CD4-positive, alpha-beta T cell (primary cell): ENCODE results near the gene SLC16A9. TPM values are rescaled to one million over a fixed set of nuclear protein-coding genes. Genes with fewer than 3 reads are reported as not detected.

Experiments
- ATAC-seq: fragments of 200-7000 bp; cut with Tn5 transposase; one replicate; pipeline ENCODE4 v1.10.0; 2022; ENCODE audit warnings: mild to moderate bottlenecking; ENCODE audit not compliant: poor library complexity
- CTCF ChIA-PET: fragments of 350-600 bp; sonication (Branson Sonifier 250); formaldehyde crosslinking; loops from one replicate; lab custom pipeline; 2021; ENCODE audit warnings: antibody characterized with exemption, inconsistent platforms; lab: Charles Lee
- POLR2A ChIA-PET: fragments of 350-600 bp; sonication (Branson Sonifier 250); formaldehyde crosslinking; loops from one replicate; lab custom pipeline; 2021; ENCODE audit warnings: antibody characterized with exemption, inconsistent platforms; lab: Charles Lee
- DNase-seq, 14 experiments: peaks; one replicate each; pipeline ENCODE4 v3.0.0-alpha.2; 2013 to 2020; ENCODE audit warnings: mixed read lengths in 2 of 14
- H3K27ac ChIP-seq, 2 donors: one replicate each; pipeline versions ENCODE4 v1.5.1 to v1.7.0; 2013; ENCODE audit warnings: low read length in 2 of 2, low read depth in 1 of 2, mild to moderate bottlenecking in 1 of 2
- H3K27me3 ChIP-seq, 2 experiments: 1 replicate in 1 of 2; 2 replicates in 1 of 2; pipeline versions ENCODE4 v1.6.1 to v1.7.0; 2013; ENCODE audit warnings: low read length in 2 of 2, control low read depth in 1 of 2, mild to moderate bottlenecking in 1 of 2, moderate library complexity in 1 of 2; ENCODE audit not compliant: insufficient read depth in 2 of 2, control insufficient read depth in 1 of 2
- H3K36me3 ChIP-seq: one replicate; pipeline ENCODE4 v1.6.1; 2013; ENCODE audit warnings: low read length, control low read depth; ENCODE audit not compliant: insufficient read depth
- H3K4me1 ChIP-seq: one replicate; pipeline ENCODE4 v1.6.1; 2013; ENCODE audit warnings: low read length, control low read depth; ENCODE audit not compliant: insufficient read depth
- H3K4me3 ChIP-seq: one replicate; pipeline ENCODE4 v1.5.1; 2013; ENCODE audit warnings: mild to moderate bottlenecking, low read length, moderate library complexity
- H3K9me3 ChIP-seq, 2 experiments: 1 replicate in 1 of 2; 2 replicates in 1 of 2; pipeline versions ENCODE4 v1.6.1 to v1.7.0; 2013; ENCODE audit warnings: low read length in 2 of 2, mild to moderate bottlenecking in 2 of 2, control low read depth in 1 of 2, moderate library complexity in 1 of 2; ENCODE audit not compliant: control insufficient read depth in 1 of 2, insufficient read depth in 1 of 2
- H3K27ac Mint-ChIP-seq: one replicate; pipeline ENCODE4 v1.8.0; 2020; ENCODE audit warnings: mixed read lengths
- H3K27me3 Mint-ChIP-seq: one replicate; pipeline ENCODE4 v1.8.0; 2021; ENCODE audit warnings: mixed read lengths
- H3K36me3 Mint-ChIP-seq: one replicate; pipeline ENCODE4 v1.8.0; 2021; ENCODE audit warnings: low read depth, mixed read lengths
- H3K4me1 Mint-ChIP-seq: one replicate; pipeline ENCODE4 v1.8.0; 2021; ENCODE audit warnings: low read depth, mixed read lengths
- H3K4me3 Mint-ChIP-seq: one replicate; pipeline ENCODE4 v1.8.0; 2020; ENCODE audit warnings: mild to moderate bottlenecking, mixed read lengths
- H3K9me3 Mint-ChIP-seq: one replicate; pipeline ENCODE4 v1.8.0; 2020; ENCODE audit warnings: mixed read lengths
- CTCF ChIP-seq: fragments of 200-600 bp; IDR thresholded peaks from one replicate; pipeline ENCODE4 v1.8.0; 2022; ENCODE audit warnings: antibody characterized with exemption, mild to moderate bottlenecking
- intact Hi-C, 2 experiments: fragments of 100-400 bp; cut with DNase I in 1 of 2; cut with micrococcal nuclease in 1 of 2; formaldehyde crosslinking; loops; one replicate each; pipeline versions ENCODE4 v1.15.1 to v1.9.0; 2023 to 2025; cut with DNase I, micrococcal nuclease
- total RNA-seq, 174 experiments: library from RNA in 2 of 174; stranded (reverse) in 2 of 174; gene quantifications; one replicate each; pipeline ENCODE4 v1.2.3 and lab custom pipeline; 2021 to 2026

SLC16A9 gene
- total RNA-seq, 2 experiments from 2014 or later: not detected

GRCh38 chr10:59623133-59624121 is 86.2 kb downstream of the SLC16A9 start:
- no peaks in the 10 kb centered on the region for H3K27me3 ChIP-seq
- TF ChIP-seq CTCF: no peak
- intact Hi-C loops: loop anchor here (10.0 kb wide), 3 partner anchors 201 to 1661 kb away; no protein-coding TSS in a partner anchor
- Mint-ChIP-seq H3K27me3 (no peaks in the 10 kb centered on the region), H3K36me3 (no peaks in the 10 kb centered on the region), H3K4me1 (no peaks in the 10 kb centered on the region), H3K9me3 (no peaks in the 10 kb centered on the region), H3K4me3 (no peak overlapping the region), H3K27ac (no peak overlapping the region)
- ATAC-seq (no peak), DNase-seq (no peak)
- H3K27ac ChIP-seq: no peak overlapping the region
- no peak overlapping the region for H3K4me3 ChIP-seq
- H3K9me3 ChIP-seq: no peaks in the 10 kb centered on the region
- ChIA-PET CTCF (no interaction called here), POLR2A (no interaction called here)
- H3K36me3 ChIP-seq: no peaks in the 10 kb centered on the region
- no peaks in the 10 kb centered on the region for H3K4me1 ChIP-seq

- H3K27me3 ChIP-seq: no peaks in the 10 kb centered on the region
- CTCF ChIA-PET: no interaction called here
- intact Hi-C loops: loop anchor here (10.0 kb wide), 3 partner anchors 202 to 1662 kb away; no protein-coding TSS in a partner anchor
- no peaks in the 10 kb centered on the region for H3K4me1 ChIP-seq
- Mint-ChIP-seq H3K27ac (no peak overlapping the region), H3K27me3 (no peaks in the 10 kb centered on the region), H3K9me3 (no peaks in the 10 kb centered on the region), H3K4me3 (no peak overlapping the region), H3K4me1 (no peaks in the 10 kb centered on the region), H3K36me3 (no peaks in the 10 kb centered on the region)
- H3K27ac ChIP-seq: no peak overlapping the region
- POLR2A ChIA-PET: no interaction called here
- DNase-seq: peak in 4 of 14 experiments; percentile 5 to 48 (median 39)
- no peak for ATAC-seq
- no peaks in the 10 kb centered on the region for H3K9me3 ChIP-seq
- H3K4me3 ChIP-seq: no peak overlapping the region
- TF ChIP-seq CTCF: peak; percentile 51
- no peaks in the 10 kb centered on the region for H3K36me3 ChIP-seq
Observed at GRCh38 chr10:59622320-59623132, 87.1 kb downstream of the SLC16A9 start.

GRCh38 chr10:59621771-59622170 is 87.9 kb downstream of the SLC16A9 start:
- no peak for DNase-seq
- no peaks in the 10 kb centered on the region for H3K9me3 Mint-ChIP-seq
- POLR2A ChIA-PET: no interaction called here

More at GRCh38 chr10:59621771-59622170, 87.9 kb downstream of the SLC16A9 start:
- Histone ChIP-seq H3K9me3 (no peaks in the 10 kb centered on the region), H3K4me3 (no peak overlapping the region), H3K4me1 (no peaks in the 10 kb centered on the region), H3K27me3 (no peaks in the 10 kb centered on the region), H3K27ac (no peak overlapping the region), H3K36me3 (no peaks in the 10 kb centered on the region)
- Mint-ChIP-seq H3K4me3 (no peak overlapping the region), H3K4me1 (no peaks in the 10 kb centered on the region), H3K36me3 (no peaks in the 10 kb centered on the region), H3K27me3 (peaks cover 4% of the 10 kb centered on the region), H3K27ac (no peak overlapping the region)
- TF ChIP-seq CTCF: no peak
- CTCF ChIA-PET: no interaction called here
- no peak for ATAC-seq
- intact Hi-C loops: loop anchor here (10.0 kb wide), 3 partner anchors 203 to 1663 kb away; no protein-coding TSS in a partner anchor
